ENCODE measurements around the gene RBM28.

GRCh38 chr7:128323040-128323439 lies 20.7 kb downstream of the RBM28 start:
- TF ChIP-seq, protein P1, sequence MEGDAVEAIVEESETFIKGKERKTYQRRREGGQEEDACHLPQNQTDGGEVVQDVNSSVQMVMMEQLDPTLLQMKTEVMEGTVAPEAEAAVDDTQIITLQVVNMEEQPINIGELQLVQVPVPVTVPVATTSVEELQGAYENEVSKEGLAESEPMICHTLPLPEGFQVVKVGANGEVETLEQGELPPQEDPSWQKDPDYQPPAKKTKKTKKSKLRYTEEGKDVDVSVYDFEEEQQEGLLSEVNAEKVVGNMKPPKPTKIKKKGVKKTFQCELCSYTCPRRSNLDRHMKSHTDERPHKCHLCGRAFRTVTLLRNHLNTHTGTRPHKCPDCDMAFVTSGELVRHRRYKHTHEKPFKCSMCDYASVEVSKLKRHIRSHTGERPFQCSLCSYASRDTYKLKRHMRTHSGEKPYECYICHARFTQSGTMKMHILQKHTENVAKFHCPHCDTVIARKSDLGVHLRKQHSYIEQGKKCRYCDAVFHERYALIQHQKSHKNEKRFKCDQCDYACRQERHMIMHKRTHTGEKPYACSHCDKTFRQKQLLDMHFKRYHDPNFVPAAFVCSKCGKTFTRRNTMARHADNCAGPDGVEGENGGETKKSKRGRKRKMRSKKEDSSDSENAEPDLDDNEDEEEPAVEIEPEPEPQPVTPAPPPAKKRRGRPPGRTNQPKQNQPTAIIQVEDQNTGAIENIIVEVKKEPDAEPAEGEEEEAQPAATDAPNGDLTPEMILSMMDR (IDR thresholded peaks at IDR 0.05) = no peak
- TF ChIP-seq POLR2A (IDR thresholded peaks at IDR 0.05) = no peak
